Measurements from ENCODE around the gene UBXN7.
A peak's percentile ranks its signal among the peaks of the same experiment; 100 is the strongest.
"Not testable (repeated sequence)": the region's sequence is repeated elsewhere in the genome, so short reads cannot be mapped to it uniquely, and the experiment has no call there.

The UBXN7 gene

GRCh38 chr3:196454935-196455334 lies 22.7 kb upstream of the UBXN7 start:
- Histone ChIP-seq H3K9ac (ENCODE audit: low read depth in 1 of 2, low read length in 2 of 2) (no peak overlapping the region), H3K27ac (ENCODE audit: low read depth in 2 of 2, low read length in 2 of 2) (no peak overlapping the region), H3K4me1 (ENCODE audit: control insufficient read depth in 2 of 2, insufficient read depth in 2 of 2, low read length in 2 of 2) (no peaks in the 10 kb centered on the region)

DNA sequence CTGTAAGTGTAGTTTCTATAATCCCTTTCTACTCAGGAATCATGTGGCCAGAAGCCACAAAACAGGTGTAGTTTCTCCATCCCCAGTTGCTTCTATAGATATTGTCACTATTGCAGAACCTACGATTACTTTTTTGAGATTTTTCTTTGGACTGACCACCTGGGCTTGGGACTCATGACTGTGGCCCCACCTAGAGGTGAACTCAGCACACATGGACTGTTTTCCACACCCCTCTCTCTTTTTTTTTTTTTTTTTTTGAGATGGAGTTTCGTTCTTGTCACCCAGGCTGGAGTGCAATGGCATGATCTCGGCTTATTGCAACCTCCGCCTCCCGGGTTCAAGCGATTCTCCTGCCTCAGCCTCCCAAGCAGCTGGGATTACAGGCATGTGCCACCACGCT lies 13.2 kb upstream of the UBXN7 start:
- H3K4me3 ChIP-seq (ENCODE audit: low read length in 2 of 2); H3K27me3 ChIP-seq (ENCODE audit: control insufficient read depth in 2 of 2, insufficient read depth in 2 of 2, low read length in 2 of 2); H3K4me1 ChIP-seq (ENCODE audit: control insufficient read depth in 2 of 2, insufficient read depth in 2 of 2, low read length in 2 of 2); H3K27ac ChIP-seq (ENCODE audit: low read depth in 2 of 2, low read length in 2 of 2); H3K9me3 ChIP-seq (ENCODE audit: control insufficient read depth in 2 of 2, low read length in 2 of 2); H3K36me3 ChIP-seq (ENCODE audit: control insufficient read depth in 2 of 2, insufficient read depth in 2 of 2, low read length in 2 of 2); H3K9ac ChIP-seq (ENCODE audit: low read depth in 1 of 2, low read length in 2 of 2): not testable (repeated sequence)

More at GRCh38 chr3:196454935-196455334, 22.7 kb upstream of the UBXN7 start:
- H3K9me3 ChIP-seq (ENCODE audit: control insufficient read depth in 2 of 2, low read length in 2 of 2): no peaks in the 10 kb centered on the region
- H3K27me3 ChIP-seq (ENCODE audit: control insufficient read depth in 2 of 2, insufficient read depth in 2 of 2, low read length in 2 of 2): no peaks in the 10 kb centered on the region
- peaks cover 0 to 1% of the 10 kb centered on the region in 2 donors for H3K36me3 ChIP-seq (ENCODE audit: control insufficient read depth in 2 of 2, insufficient read depth in 2 of 2, low read length in 2 of 2)
- no peak overlapping the region for H3K4me3 ChIP-seq (ENCODE audit: low read length in 2 of 2)

DNA sequence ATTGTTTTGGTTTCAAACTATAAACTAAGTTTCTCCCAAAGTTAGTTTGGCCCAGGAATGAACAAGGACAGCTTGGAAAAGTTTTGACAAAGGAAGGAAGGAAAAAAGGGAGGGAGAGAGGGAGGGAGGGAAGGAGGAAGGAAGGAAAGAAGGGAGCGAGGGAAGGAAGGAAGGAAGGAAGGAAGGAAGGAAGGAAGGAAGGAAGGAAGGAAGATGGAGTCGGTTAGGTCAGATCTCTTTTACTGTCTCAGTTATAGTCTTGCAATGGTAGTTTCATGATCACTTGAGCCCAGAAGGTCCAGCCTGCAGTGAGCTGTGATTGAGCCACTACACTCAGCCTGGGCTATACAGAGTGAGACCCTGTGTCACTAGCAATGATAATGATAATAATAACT lies 12.3 kb upstream of the UBXN7 start:
- Histone ChIP-seq H3K27ac (ENCODE audit: low read depth in 2 of 2, low read length in 2 of 2) (no peak overlapping the region), H3K9me3 (ENCODE audit: control insufficient read depth in 2 of 2, low read length in 2 of 2) (no peaks in the 10 kb centered on the region), H3K9ac (ENCODE audit: low read depth in 1 of 2, low read length in 2 of 2) (no peak overlapping the region), H3K27me3 (ENCODE audit: control insufficient read depth in 2 of 2, insufficient read depth in 2 of 2, low read length in 2 of 2) (no peaks in the 10 kb centered on the region), H3K4me3 (ENCODE audit: low read length in 2 of 2) (no peak overlapping the region), H3K4me1 (ENCODE audit: control insufficient read depth in 2 of 2, insufficient read depth in 2 of 2, low read length in 2 of 2) (no peaks in the 10 kb centered on the region), H3K36me3 (ENCODE audit: control insufficient read depth in 2 of 2, insufficient read depth in 2 of 2, low read length in 2 of 2) (no peaks in the 10 kb centered on the region)

DNA sequence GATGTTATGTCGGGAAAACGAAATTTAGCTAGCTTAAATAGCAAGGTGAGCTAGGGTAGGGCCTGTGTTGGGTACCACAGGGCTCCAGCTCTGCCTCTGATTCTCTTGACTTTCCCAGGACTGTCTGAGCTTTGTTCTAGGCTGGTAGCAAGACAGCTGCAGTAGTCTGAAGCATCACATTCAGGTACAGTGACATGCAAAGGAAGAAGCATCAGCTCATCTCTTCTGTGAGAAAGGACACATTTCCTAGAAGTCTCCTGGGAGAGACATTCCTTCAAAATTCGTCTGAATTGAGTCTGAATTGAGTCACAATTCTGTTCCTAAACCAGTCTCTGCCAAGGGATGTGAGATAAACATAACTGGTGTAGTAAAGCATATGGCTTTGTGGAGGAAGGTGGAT lies 8.5 kb upstream of the UBXN7 start:
- H3K4me3 ChIP-seq (ENCODE audit: low read length in 2 of 2): no peak overlapping the region
- H3K9ac ChIP-seq (ENCODE audit: low read depth in 1 of 2, low read length in 2 of 2): no peak overlapping the region
- H3K36me3 ChIP-seq (ENCODE audit: control insufficient read depth in 2 of 2, insufficient read depth in 2 of 2, low read length in 2 of 2): no peaks in the 10 kb centered on the region
- no peaks in the 10 kb centered on the region for H3K9me3 ChIP-seq (ENCODE audit: control insufficient read depth in 2 of 2, low read length in 2 of 2)
- H3K27me3 ChIP-seq (ENCODE audit: control insufficient read depth in 2 of 2, insufficient read depth in 2 of 2, low read length in 2 of 2): no peaks in the 10 kb centered on the region
- no peaks in the 10 kb centered on the region for H3K4me1 ChIP-seq (ENCODE audit: control insufficient read depth in 2 of 2, insufficient read depth in 2 of 2, low read length in 2 of 2)
- H3K27ac ChIP-seq (ENCODE audit: low read depth in 2 of 2, low read length in 2 of 2): no peak overlapping the region

GRCh38 chr3:196440041-196440537 lies 7.9 kb upstream of the UBXN7 start:
- Histone ChIP-seq H3K27ac (ENCODE audit: low read depth in 2 of 2, low read length in 2 of 2) (no peak overlapping the region), H3K4me3 (ENCODE audit: low read length in 2 of 2) (no peak overlapping the region), H3K4me1 (ENCODE audit: control insufficient read depth in 2 of 2, insufficient read depth in 2 of 2, low read length in 2 of 2) (no peaks in the 10 kb centered on the region), H3K27me3 (ENCODE audit: control insufficient read depth in 2 of 2, insufficient read depth in 2 of 2, low read length in 2 of 2) (no peaks in the 10 kb centered on the region), H3K9ac (ENCODE audit: low read depth in 1 of 2, low read length in 2 of 2) (no peak overlapping the region), H3K9me3 (ENCODE audit: control insufficient read depth in 2 of 2, low read length in 2 of 2) (no peaks in the 10 kb centered on the region), H3K36me3 (ENCODE audit: control insufficient read depth in 2 of 2, insufficient read depth in 2 of 2, low read length in 2 of 2) (no peaks in the 10 kb centered on the region)

DNA sequence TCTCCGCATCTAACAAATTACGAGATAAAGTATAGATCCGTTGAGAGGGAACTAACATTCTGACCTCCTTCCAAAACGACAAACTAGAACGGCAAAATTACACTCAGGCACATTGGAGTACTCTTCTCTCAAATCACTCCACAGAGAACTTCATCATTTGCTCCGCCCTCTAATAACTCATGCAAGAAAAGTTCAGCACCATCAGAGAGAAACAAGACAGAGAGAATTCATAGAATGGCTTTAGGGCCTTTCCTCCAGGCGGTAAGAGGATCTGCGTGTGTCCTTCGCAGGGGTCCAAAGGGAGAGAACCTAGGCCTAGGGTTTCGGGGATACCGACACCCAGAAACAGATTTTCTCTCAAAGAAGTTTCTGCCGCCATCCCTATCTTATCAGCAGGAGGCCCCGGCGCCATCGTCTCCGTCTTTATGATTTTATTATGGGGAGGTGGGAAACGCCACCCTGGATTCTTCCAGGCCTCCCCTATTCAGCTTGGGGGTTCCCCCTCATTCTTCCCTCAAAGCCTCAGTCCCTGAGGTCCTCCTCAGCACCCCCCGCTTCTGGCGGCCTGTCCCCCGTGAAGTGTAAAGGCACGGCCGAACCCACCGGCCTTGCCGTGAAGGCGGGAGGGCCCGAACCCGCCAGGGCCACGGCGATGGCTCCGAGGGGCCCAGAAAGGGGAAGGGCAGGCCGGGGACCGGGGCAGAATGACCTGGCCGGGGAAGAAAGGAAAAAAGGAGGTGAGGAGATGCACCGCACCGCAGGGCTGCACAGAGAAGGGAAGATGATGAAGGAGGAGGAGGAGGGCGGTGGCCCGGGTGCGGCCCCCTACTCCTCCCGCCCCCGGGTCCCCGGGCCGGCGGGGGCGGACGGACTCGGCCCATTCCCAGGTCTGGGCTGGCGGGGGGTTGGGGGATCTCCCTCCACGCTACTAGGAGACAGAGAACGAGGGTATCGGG lies 768 bp downstream of the UBXN7 start:
- Histone ChIP-seq H3K4me1 (ENCODE audit: control insufficient read depth in 2 of 2, insufficient read depth in 2 of 2, low read length in 2 of 2) (peaks cover 0 to 7% of the 10 kb centered on the region in 2 donors), H3K9ac (ENCODE audit: low read depth in 1 of 2, low read length in 2 of 2) (peak overlapping the region; percentile 91 to 95), H3K4me3 (ENCODE audit: low read length in 2 of 2) (peak overlapping the region; percentile 94 to 97), H3K36me3 (ENCODE audit: control insufficient read depth in 2 of 2, insufficient read depth in 2 of 2, low read length in 2 of 2) (peaks cover 0 to 2% of the 10 kb centered on the region in 2 donors), H3K27ac (ENCODE audit: low read depth in 2 of 2, low read length in 2 of 2) (peak overlapping the region; percentile 82 to 86), H3K9me3 (ENCODE audit: control insufficient read depth in 2 of 2, low read length in 2 of 2) (no peaks in the 10 kb centered on the region), H3K27me3 (ENCODE audit: control insufficient read depth in 2 of 2, insufficient read depth in 2 of 2, low read length in 2 of 2) (no peaks in the 10 kb centered on the region)

- H3K4me3 ChIP-seq (ENCODE audit: low read length in 2 of 2): no peak overlapping the region
- no peaks in the 10 kb centered on the region for H3K27me3 ChIP-seq (ENCODE audit: control insufficient read depth in 2 of 2, insufficient read depth in 2 of 2, low read length in 2 of 2)
- H3K9ac ChIP-seq (ENCODE audit: low read depth in 1 of 2, low read length in 2 of 2): no peak overlapping the region
- H3K27ac ChIP-seq (ENCODE audit: low read depth in 2 of 2, low read length in 2 of 2): no peak overlapping the region
- H3K4me1 ChIP-seq (ENCODE audit: control insufficient read depth in 2 of 2, insufficient read depth in 2 of 2, low read length in 2 of 2): peaks cover 0 to 10% of the 10 kb centered on the region in 2 donors
- H3K9me3 ChIP-seq (ENCODE audit: control insufficient read depth in 2 of 2, low read length in 2 of 2): no peaks in the 10 kb centered on the region
- H3K36me3 ChIP-seq (ENCODE audit: control insufficient read depth in 2 of 2, insufficient read depth in 2 of 2, low read length in 2 of 2): peaks cover 0 to 2% of the 10 kb centered on the region in 2 donors
Observed at GRCh38 chr3:196428041-196428440, 4.2 kb downstream of the UBXN7 start.

GRCh38 chr3:196424421-196424820 lies 7.8 kb downstream of the UBXN7 start:
- H3K27ac ChIP-seq (ENCODE audit: low read depth in 2 of 2, low read length in 2 of 2); H3K36me3 ChIP-seq (ENCODE audit: control insufficient read depth in 2 of 2, insufficient read depth in 2 of 2, low read length in 2 of 2); H3K4me3 ChIP-seq (ENCODE audit: low read length in 2 of 2); H3K4me1 ChIP-seq (ENCODE audit: control insufficient read depth in 2 of 2, insufficient read depth in 2 of 2, low read length in 2 of 2); H3K27me3 ChIP-seq (ENCODE audit: control insufficient read depth in 2 of 2, insufficient read depth in 2 of 2, low read length in 2 of 2); H3K9me3 ChIP-seq (ENCODE audit: control insufficient read depth in 2 of 2, low read length in 2 of 2); H3K9ac ChIP-seq (ENCODE audit: low read depth in 1 of 2, low read length in 2 of 2): not testable (repeated sequence)

GRCh38 chr3:196423044-196423781 lies 9.0 kb downstream of the UBXN7 start:
- H3K9ac ChIP-seq (ENCODE audit: low read depth in 1 of 2, low read length in 2 of 2): no peak overlapping the region
- no peak overlapping the region for H3K27ac ChIP-seq (ENCODE audit: low read depth in 2 of 2, low read length in 2 of 2)
- H3K4me3 ChIP-seq (ENCODE audit: low read length in 2 of 2): no peak overlapping the region
- peaks cover 0 to 3% of the 10 kb centered on the region in 2 donors for H3K4me1 ChIP-seq (ENCODE audit: control insufficient read depth in 2 of 2, insufficient read depth in 2 of 2, low read length in 2 of 2)
- H3K36me3 ChIP-seq (ENCODE audit: control insufficient read depth in 2 of 2, insufficient read depth in 2 of 2, low read length in 2 of 2): peaks cover 0 to 2% of the 10 kb centered on the region in 2 donors
- H3K9me3 ChIP-seq (ENCODE audit: control insufficient read depth in 2 of 2, low read length in 2 of 2): no peaks in the 10 kb centered on the region
- no peaks in the 10 kb centered on the region for H3K27me3 ChIP-seq (ENCODE audit: control insufficient read depth in 2 of 2, insufficient read depth in 2 of 2, low read length in 2 of 2)

- H3K27ac ChIP-seq (ENCODE audit: low read depth in 2 of 2, low read length in 2 of 2): not testable (repeated sequence)
Observed at GRCh38 chr3:196421668-196422067, 10.6 kb downstream of the UBXN7 start.

More at GRCh38 chr3:196421668-196422067, 10.6 kb downstream of the UBXN7 start:
- not testable (repeated sequence) for H3K4me3 ChIP-seq (ENCODE audit: low read length in 2 of 2); H3K4me1 ChIP-seq (ENCODE audit: control insufficient read depth in 2 of 2, insufficient read depth in 2 of 2, low read length in 2 of 2); H3K27me3 ChIP-seq (ENCODE audit: control insufficient read depth in 2 of 2, insufficient read depth in 2 of 2, low read length in 2 of 2); H3K36me3 ChIP-seq (ENCODE audit: control insufficient read depth in 2 of 2, insufficient read depth in 2 of 2, low read length in 2 of 2); H3K9ac ChIP-seq (ENCODE audit: low read depth in 1 of 2, low read length in 2 of 2); H3K9me3 ChIP-seq (ENCODE audit: control insufficient read depth in 2 of 2, low read length in 2 of 2)

Measured in mucosa of rectum (tissue), 2 donors.